COR-L47 (cell line): ENCODE data around the gene EIF4E3.

ENCODE experiments used
- DNase-seq: peaks from one replicate; lab custom pipeline; 2025; lab: John Stamatoyannopoulos, UW

EIF4E3 gene

GRCh38 chr3:71689291-71689690 lies 35.9 kb downstream of the EIF4E3 start:
- no peak for DNase-seq

- DNase-seq = no peak
Measured at GRCh38 chr3:71688121-71688520, 37.1 kb downstream of the EIF4E3 start.

GRCh38 chr3:71685686-71686085 lies 39.5 kb downstream of the EIF4E3 start:
- no peak for DNase-seq

GRCh38 chr3:71684757-71685386 lies 40.3 kb downstream of the EIF4E3 start:
- DNase-seq = peak; percentile 28

GRCh38 chr3:71684046-71684756 lies 41.0 kb downstream of the EIF4E3 start:
- DNase-seq = no peak

GRCh38 chr3:71681224-71681668 lies 44.0 kb downstream of the EIF4E3 start:
- DNase-seq = no peak

- no peak for DNase-seq
Measured at GRCh38 chr3:71680603-71681002, 44.6 kb downstream of the EIF4E3 start.

GRCh38 chr3:71676931-71677330 lies 48.3 kb downstream of the EIF4E3 start:
- no peak for DNase-seq

GRCh38 chr3:71673486-71673885 lies 51.7 kb downstream of the EIF4E3 start:
- DNase-seq = no peak

GRCh38 chr3:71672807-71673206 lies 52.4 kb downstream of the EIF4E3 start:
- DNase-seq = no peak

GRCh38 chr3:71672340-71672739 lies 52.9 kb downstream of the EIF4E3 start:
- no peak for DNase-seq

- no peak for DNase-seq
Measured at GRCh38 chr3:71671216-71671845, 53.9 kb downstream of the EIF4E3 start.

GRCh38 chr3:71662568-71662967 lies 62.6 kb downstream of the EIF4E3 start:
- DNase-seq = no peak

GRCh38 chr3:71662056-71662455 lies 63.1 kb downstream of the EIF4E3 start:
- DNase-seq = no peak

- no peak for DNase-seq
Measured at GRCh38 chr3:71659864-71660591, 65.2 kb downstream of the EIF4E3 start.

GRCh38 chr3:71657831-71658530 lies 67.2 kb downstream of the EIF4E3 start:
- DNase-seq = peak; percentile 78

GRCh38 chr3:71655061-71655460 lies 70.1 kb downstream of the EIF4E3 start:
- DNase-seq = no peak

- DNase-seq = no peak
Measured at GRCh38 chr3:71653414-71653807, 71.8 kb downstream of the EIF4E3 start.

GRCh38 chr3:71652781-71653413 lies 72.3 kb downstream of the EIF4E3 start:
- peak; percentile 39 for DNase-seq

- DNase-seq = no peak
Measured at GRCh38 chr3:71651625-71652024, 73.6 kb downstream of the EIF4E3 start.

- DNase-seq = no peak
Measured at GRCh38 chr3:71650372-71650771, 74.8 kb downstream of the EIF4E3 start.
